Type B pancreatic cell (in vitro differentiated cells): ENCODE data around the gene MTG1. TPM values are rescaled to one million over a fixed set of nuclear protein-coding genes. Genes with fewer than 3 reads are reported as not detected.

Source experiments
- DNase-seq: peaks from one replicate; pipeline ENCODE4 v3.0.0; 2021; ENCODE audit warnings: mixed read lengths; ENCODE audit not compliant: unreplicated experiment; ENCODE audit errors: extremely low spot score
- H3K27ac Mint-ChIP-seq: 2 replicates; pipeline ENCODE4 v1.8.0; 2021; ENCODE audit warnings: mild to moderate bottlenecking, mixed read lengths
- H3K27me3 Mint-ChIP-seq: 2 replicates; pipeline ENCODE4 v1.8.0; 2021; ENCODE audit warnings: mixed read lengths
- H3K36me3 Mint-ChIP-seq: 2 replicates; pipeline ENCODE4 v1.8.0; 2021; ENCODE audit warnings: mixed read lengths
- H3K4me1 Mint-ChIP-seq: one replicate; pipeline ENCODE4 v1.8.0; 2021; ENCODE audit warnings: mixed read lengths; ENCODE audit not compliant: unreplicated experiment
- H3K4me3 Mint-ChIP-seq: 2 replicates; pipeline ENCODE4 v1.8.0; 2021; ENCODE audit warnings: mild to moderate bottlenecking, mixed read lengths
- H3K9me3 Mint-ChIP-seq: 2 replicates; pipeline ENCODE4 v1.8.0; 2021; ENCODE audit warnings: mixed read lengths
- total RNA-seq: library from RNA; stranded (reverse); gene quantifications from 2 replicates; pipeline ENCODE4 v1.2.1, GENCODE V29; 2021; ENCODE audit warnings: low replicate concordance
- TF ChIP-seq, protein P1 (sequence below): fragments of 200-600 bp; sonication (generic); conservative IDR thresholded peaks from 2 replicates; pipeline ENCODE4 v1.5.0; 2021; ENCODE audit warnings: antibody characterized with exemption, mild to moderate bottlenecking

The MTG1 gene
- total RNA-seq, 1 donor from 2014 or later = 89.6 TPM

DNA sequence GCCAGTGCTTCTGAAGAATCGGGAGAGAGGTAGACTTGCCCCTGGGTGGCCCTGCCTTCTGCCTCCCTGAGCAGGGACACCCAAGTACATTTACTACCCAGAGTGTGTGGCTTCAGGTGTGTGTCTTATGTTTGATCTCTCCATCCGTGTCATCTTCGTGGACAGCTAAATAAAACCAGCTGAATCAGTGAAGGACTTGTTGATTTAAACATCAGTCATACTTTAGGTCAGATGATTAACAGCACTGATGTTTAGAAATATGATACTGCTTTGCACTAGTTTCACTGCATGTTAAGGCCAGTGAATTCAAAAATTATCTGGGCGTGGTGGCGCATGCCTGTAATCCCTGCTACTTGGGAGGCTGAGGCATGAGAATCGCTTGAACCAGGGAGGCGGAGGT is 4.0 kb downstream of the MTG1 start:
- no peak overlapping the region for H3K27ac Mint-ChIP-seq
- TF ChIP-seq, protein P1, sequence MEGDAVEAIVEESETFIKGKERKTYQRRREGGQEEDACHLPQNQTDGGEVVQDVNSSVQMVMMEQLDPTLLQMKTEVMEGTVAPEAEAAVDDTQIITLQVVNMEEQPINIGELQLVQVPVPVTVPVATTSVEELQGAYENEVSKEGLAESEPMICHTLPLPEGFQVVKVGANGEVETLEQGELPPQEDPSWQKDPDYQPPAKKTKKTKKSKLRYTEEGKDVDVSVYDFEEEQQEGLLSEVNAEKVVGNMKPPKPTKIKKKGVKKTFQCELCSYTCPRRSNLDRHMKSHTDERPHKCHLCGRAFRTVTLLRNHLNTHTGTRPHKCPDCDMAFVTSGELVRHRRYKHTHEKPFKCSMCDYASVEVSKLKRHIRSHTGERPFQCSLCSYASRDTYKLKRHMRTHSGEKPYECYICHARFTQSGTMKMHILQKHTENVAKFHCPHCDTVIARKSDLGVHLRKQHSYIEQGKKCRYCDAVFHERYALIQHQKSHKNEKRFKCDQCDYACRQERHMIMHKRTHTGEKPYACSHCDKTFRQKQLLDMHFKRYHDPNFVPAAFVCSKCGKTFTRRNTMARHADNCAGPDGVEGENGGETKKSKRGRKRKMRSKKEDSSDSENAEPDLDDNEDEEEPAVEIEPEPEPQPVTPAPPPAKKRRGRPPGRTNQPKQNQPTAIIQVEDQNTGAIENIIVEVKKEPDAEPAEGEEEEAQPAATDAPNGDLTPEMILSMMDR = no peak
- peaks cover 9% of the 10 kb centered on the region for H3K4me1 Mint-ChIP-seq
- H3K9me3 Mint-ChIP-seq = no peaks in the 10 kb centered on the region
- H3K27me3 Mint-ChIP-seq = no peaks in the 10 kb centered on the region
- no peak for DNase-seq
- peak overlapping the region; percentile 49 for H3K4me3 Mint-ChIP-seq
- H3K36me3 Mint-ChIP-seq = peaks cover 14% of the 10 kb centered on the region

DNA sequence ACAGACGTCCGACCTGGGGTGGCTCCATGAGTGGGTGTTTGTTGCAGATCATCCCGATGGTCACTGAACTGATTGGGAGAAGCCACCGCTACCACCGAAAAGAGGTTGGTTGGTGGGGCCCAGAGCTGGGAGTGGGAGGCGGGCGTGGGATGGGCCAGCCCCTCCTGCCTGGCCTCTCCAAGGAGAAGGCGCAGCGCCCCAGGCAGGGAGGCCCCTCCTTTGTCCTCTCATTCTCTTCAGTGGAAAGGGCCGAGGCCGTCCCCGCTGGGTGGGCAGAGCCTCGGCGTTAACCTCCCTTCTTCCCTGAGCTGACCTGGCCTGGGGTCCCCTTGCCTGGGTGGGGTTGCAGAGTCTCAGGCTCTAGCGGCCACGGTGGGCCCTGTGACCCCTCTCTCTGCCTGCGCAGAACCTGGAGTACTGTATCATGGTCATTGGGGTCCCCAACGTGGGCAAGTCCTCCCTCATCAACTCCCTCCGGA is 5.2 kb downstream of the MTG1 start:
- peaks cover 20% of the 10 kb centered on the region for H3K36me3 Mint-ChIP-seq
- TF ChIP-seq, protein P1 = no peak
- no peaks in the 10 kb centered on the region for H3K9me3 Mint-ChIP-seq
- no peak overlapping the region for H3K4me3 Mint-ChIP-seq
- H3K4me1 Mint-ChIP-seq = peaks cover 9% of the 10 kb centered on the region
- peak; percentile 59 for DNase-seq
- no peaks in the 10 kb centered on the region for H3K27me3 Mint-ChIP-seq
- H3K27ac Mint-ChIP-seq = no peak overlapping the region

DNA sequence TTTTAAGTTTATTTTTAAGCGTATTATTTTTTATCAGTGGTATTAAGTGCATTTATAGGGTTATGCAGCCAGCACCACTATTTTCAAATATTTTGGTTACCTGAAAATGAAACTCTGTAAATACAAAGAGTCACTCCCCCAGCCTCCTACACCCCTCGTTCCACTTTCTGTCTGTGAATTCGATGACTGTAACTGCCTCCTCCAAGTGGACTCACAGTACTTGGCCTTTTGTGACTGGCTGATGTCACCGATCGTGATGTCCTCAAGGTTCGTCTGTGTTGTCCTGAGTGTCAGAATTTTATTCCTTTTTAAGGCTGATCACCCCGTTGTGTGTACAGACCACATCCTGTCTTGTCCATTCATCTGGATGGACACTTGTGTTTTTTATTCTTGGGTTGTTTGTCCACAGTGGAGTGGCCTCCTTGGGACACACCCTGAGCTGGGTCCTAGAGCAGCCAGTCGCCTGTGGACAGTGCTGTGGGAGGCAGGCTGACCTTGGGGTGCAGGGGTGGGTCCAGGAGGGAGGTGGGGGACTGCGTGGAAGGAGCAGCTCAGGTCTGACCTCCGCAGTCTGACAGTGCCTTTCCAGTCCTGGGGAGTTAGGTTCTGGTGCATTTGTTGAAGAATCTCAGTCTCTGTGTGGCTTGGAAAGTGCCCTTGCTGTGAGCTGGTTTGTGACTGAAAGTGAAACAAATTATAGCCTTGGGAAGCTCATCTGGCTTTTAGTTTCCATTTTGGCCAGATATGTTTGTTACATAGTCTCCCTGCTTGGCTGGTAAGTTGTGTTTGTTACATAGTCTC is 6.9 kb downstream of the MTG1 start:
- TF ChIP-seq, protein P1 = no peak
- DNase-seq = peak; percentile 58
- Mint-ChIP-seq H3K27ac (no peak overlapping the region), H3K9me3 (no peaks in the 10 kb centered on the region), H3K4me1 (peaks cover 5% of the 10 kb centered on the region), H3K4me3 (no peak overlapping the region), H3K27me3 (no peaks in the 10 kb centered on the region), H3K36me3 (peaks cover 33% of the 10 kb centered on the region)

DNA sequence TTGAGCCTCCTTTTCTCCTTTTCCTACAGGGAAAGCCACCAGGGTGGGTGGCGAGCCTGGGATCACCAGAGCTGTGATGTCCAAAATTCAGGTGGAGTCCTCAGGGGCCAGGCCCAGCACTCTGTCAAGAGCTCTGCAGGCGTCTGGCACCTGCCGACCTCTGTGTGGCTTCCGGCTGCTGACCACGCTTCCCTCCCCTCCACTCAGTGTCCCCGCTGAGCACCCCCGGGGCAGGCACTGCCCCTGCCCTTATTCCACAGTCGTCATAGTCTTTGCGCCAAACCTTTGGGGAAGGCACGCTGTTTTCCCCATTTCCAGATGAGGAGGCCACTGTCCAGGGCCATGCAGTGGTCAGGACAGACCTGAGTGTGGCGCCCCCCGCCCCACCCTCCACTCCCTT is 7.5 kb downstream of the MTG1 start:
- H3K4me1 Mint-ChIP-seq = peaks cover 5% of the 10 kb centered on the region
- no peak overlapping the region for H3K4me3 Mint-ChIP-seq
- TF ChIP-seq, protein P1 = no peak
- H3K9me3 Mint-ChIP-seq = no peaks in the 10 kb centered on the region
- no peaks in the 10 kb centered on the region for H3K27me3 Mint-ChIP-seq
- peaks cover 38% of the 10 kb centered on the region for H3K36me3 Mint-ChIP-seq
- DNase-seq = peak; percentile 34
- H3K27ac Mint-ChIP-seq = no peak overlapping the region

DNA sequence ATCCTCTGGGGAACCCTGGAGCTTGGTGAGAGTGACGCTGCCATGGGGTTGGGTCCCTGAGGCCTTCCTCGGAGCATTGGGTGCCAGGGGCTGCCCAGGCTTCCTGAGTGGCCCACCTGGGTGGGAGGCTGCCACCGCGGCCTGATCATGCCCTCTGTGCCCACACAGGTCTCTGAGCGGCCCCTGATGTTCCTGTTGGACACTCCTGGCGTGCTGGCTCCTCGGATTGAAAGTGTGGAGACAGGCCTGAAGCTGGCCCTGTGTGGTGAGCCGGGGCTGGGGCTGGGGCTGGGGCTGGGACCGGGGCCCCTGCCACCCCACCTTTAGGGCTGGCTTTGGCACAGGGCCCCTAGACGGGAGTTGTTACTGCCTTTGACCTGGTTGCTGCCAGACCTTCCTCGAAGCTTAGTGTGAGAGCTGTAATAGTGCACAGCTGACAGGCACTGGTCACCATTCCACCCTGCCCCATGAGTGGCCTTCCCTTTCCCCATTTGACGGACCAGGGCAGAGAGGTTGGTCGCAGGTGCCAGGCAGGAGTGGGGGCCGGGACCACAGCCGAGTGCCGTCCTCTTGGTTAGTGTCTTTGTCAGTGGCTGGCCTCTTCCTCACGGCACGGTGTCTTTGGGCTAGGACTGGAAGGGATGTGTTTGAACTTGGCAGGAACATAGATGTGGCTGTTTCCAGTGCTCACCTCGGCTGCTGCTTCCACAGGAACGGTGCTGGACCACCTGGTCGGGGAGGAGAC is 8.2 kb downstream of the MTG1 start:
- H3K36me3 Mint-ChIP-seq = peaks cover 44% of the 10 kb centered on the region
- TF ChIP-seq, protein P1 = no peak
- no peak overlapping the region for H3K27ac Mint-ChIP-seq
- H3K4me3 Mint-ChIP-seq = no peak overlapping the region
- no peaks in the 10 kb centered on the region for H3K27me3 Mint-ChIP-seq
- H3K9me3 Mint-ChIP-seq = no peaks in the 10 kb centered on the region
- peak; percentile 58 for DNase-seq
- peaks cover 5% of the 10 kb centered on the region for H3K4me1 Mint-ChIP-seq
